ENCODE results near the gene YRDC. TPM values are rescaled to one million over a fixed set of nuclear protein-coding genes. Genes with fewer than 3 reads are reported as not detected.

The YRDC gene
- total RNA-seq, 1 donor from 2014 or later: 47.9 TPM

GRCh38 chr1:37764414-37764825 is 43.6 kb downstream of the YRDC start:
- Histone ChIP-seq H3K4me3 (ENCODE audit: low read depth, low read length) (no peak overlapping the region), H3K27me3 (ENCODE audit: control insufficient read depth, insufficient read depth, low read length) (peaks cover 31% of the 10 kb centered on the region), H3K36me3 (ENCODE audit: control insufficient read depth, insufficient read depth, low read length) (no peaks in the 10 kb centered on the region)
- no peak for TF ChIP-seq CTCF (IDR thresholded peaks at IDR 0.05; ENCODE audit: insufficient read depth, low read length, severe bottlenecking)
- DNase-seq (ENCODE audit: low read depth) (no peak), FAIRE-seq (no peak)

- Histone ChIP-seq H3K4me3 (ENCODE audit: low read depth, low read length) (no peak overlapping the region), H3K27me3 (ENCODE audit: control insufficient read depth, insufficient read depth, low read length) (peaks cover 31% of the 10 kb centered on the region), H3K36me3 (ENCODE audit: control insufficient read depth, insufficient read depth, low read length) (no peaks in the 10 kb centered on the region)
- FAIRE-seq (no peak), DNase-seq (ENCODE audit: low read depth) (no peak)
- no peak for TF ChIP-seq CTCF (IDR thresholded peaks at IDR 0.05; ENCODE audit: insufficient read depth, low read length, severe bottlenecking)
Measured at GRCh38 chr1:37763791-37764413, 44.1 kb downstream of the YRDC start.

- H3K27me3 ChIP-seq (ENCODE audit: control insufficient read depth, insufficient read depth, low read length): peaks cover 32% of the 10 kb centered on the region
Measured at GRCh38 chr1:37762516-37762915, 45.5 kb downstream of the YRDC start.

GRCh38 chr1:37761416-37762095 is 46.5 kb downstream of the YRDC start:
- Histone ChIP-seq H3K27me3 (ENCODE audit: control insufficient read depth, insufficient read depth, low read length) (peaks cover 34% of the 10 kb centered on the region), H3K36me3 (ENCODE audit: control insufficient read depth, insufficient read depth, low read length) (no peaks in the 10 kb centered on the region), H3K4me3 (ENCODE audit: low read depth, low read length) (no peak overlapping the region)
- no peak for FAIRE-seq
- no peak for TF ChIP-seq CTCF (IDR thresholded peaks at IDR 0.05; ENCODE audit: insufficient read depth, low read length, severe bottlenecking)
- no peak for DNase-seq (ENCODE audit: low read depth)

More at GRCh38 chr1:37762516-37762915, 45.5 kb downstream of the YRDC start:
- Histone ChIP-seq H3K36me3 (ENCODE audit: control insufficient read depth, insufficient read depth, low read length) (no peaks in the 10 kb centered on the region), H3K4me3 (ENCODE audit: low read depth, low read length) (no peak overlapping the region)
- TF ChIP-seq CTCF (IDR thresholded peaks at IDR 0.05; ENCODE audit: insufficient read depth, low read length, severe bottlenecking): no peak
- no peak for DNase-seq (ENCODE audit: low read depth)
- FAIRE-seq: no peak

GRCh38 chr1:37759451-37759850 is 48.6 kb downstream of the YRDC start:
- DNase-seq (ENCODE audit: low read depth): no peak
- no peaks in the 10 kb centered on the region for H3K36me3 ChIP-seq (ENCODE audit: control insufficient read depth, insufficient read depth, low read length)
- peaks cover 19% of the 10 kb centered on the region for H3K27me3 ChIP-seq (ENCODE audit: control insufficient read depth, insufficient read depth, low read length)
- FAIRE-seq: no peak
- H3K4me3 ChIP-seq (ENCODE audit: low read depth, low read length): no peak overlapping the region
- no peak for TF ChIP-seq CTCF (IDR thresholded peaks at IDR 0.05; ENCODE audit: insufficient read depth, low read length, severe bottlenecking)
